Fibroblast of villous mesenchyme (primary cell): ENCODE results near the gene ANKHD1. TPM values are rescaled to one million over a fixed set of nuclear protein-coding genes. Genes with fewer than 3 reads are reported as not detected.
A peak's percentile ranks its signal among the peaks of the same experiment; 100 is the strongest.
"Not testable (repeated sequence)": the region's sequence is repeated elsewhere in the genome, so short reads cannot be mapped to it uniquely, and the experiment has no call there.

Experiments used
- DNase-seq: peaks from one replicate; pipeline ENCODE4 v3.0.0-alpha.2; 2010; ENCODE audit warnings: low read depth
- H3K4me3 ChIP-seq: 2 replicates; pipeline ENCODE4 v1.5.1; 2011; ENCODE audit warnings: low read depth, mild to moderate bottlenecking, low read length
- total RNA-seq: library from RNA; depleted of rRNA; stranded (reverse); fragments of >200 nt; gene quantifications from 2 replicates; pipeline ENCODE4 v1.2.3, GENCODE V29; 2012
- TF ChIP-seq, protein P1 (sequence below): IDR thresholded peaks from 2 replicates; pipeline ENCODE4 v1.5.1; 2012; ENCODE audit warnings: low read depth, mild to moderate bottlenecking, low read length; ENCODE audit not compliant: insufficient read depth

The ANKHD1 gene
- total RNA-seq, 1 donor = 64.8 TPM

DNA sequence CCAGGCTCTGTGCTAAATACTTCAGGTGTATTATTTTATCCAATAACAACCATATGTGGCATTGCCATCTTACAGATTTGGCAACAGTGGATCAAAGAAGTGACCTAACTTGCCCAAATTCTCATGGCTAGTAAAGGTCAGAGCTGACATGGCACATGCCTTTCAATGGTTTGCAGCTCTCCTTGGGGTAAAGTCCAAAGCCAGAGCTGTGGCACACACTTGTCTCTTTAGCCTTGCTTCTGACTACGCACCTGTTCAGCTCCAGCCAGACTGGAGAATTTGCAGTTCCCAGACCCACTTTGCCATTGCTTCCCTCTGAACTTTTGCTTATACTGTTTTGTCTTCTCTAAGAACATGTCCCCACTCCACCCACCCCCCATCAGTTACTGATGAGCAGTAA, 168.9 kb downstream of the ANKHD1 start:
- TF ChIP-seq, protein P1, sequence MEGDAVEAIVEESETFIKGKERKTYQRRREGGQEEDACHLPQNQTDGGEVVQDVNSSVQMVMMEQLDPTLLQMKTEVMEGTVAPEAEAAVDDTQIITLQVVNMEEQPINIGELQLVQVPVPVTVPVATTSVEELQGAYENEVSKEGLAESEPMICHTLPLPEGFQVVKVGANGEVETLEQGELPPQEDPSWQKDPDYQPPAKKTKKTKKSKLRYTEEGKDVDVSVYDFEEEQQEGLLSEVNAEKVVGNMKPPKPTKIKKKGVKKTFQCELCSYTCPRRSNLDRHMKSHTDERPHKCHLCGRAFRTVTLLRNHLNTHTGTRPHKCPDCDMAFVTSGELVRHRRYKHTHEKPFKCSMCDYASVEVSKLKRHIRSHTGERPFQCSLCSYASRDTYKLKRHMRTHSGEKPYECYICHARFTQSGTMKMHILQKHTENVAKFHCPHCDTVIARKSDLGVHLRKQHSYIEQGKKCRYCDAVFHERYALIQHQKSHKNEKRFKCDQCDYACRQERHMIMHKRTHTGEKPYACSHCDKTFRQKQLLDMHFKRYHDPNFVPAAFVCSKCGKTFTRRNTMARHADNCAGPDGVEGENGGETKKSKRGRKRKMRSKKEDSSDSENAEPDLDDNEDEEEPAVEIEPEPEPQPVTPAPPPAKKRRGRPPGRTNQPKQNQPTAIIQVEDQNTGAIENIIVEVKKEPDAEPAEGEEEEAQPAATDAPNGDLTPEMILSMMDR = no peak
- no peak for DNase-seq
- H3K4me3 ChIP-seq = no peak overlapping the region

DNA sequence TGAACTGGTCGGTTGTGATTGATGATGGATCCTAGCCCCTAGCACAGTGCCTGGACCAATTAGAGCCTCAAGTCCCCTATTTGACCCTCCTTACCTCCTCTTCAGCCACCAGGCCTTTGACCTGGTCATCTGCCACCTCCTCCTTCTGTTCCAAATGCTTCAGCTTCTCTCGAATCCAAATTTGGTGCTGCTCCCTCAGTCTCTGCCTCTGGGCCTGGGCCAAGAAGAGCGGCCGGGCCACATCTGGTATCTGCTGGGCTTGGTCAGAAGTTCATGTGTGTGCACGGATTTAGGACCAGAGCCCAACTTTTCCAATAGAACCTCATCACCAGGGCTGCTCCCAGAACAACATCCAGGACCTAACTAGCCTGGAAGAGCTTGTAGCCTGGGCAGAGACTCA, 169.5 kb downstream of the ANKHD1 start:
- no peak overlapping the region for H3K4me3 ChIP-seq
- no peak for DNase-seq
- TF ChIP-seq, protein P1 = no peak

DNA sequence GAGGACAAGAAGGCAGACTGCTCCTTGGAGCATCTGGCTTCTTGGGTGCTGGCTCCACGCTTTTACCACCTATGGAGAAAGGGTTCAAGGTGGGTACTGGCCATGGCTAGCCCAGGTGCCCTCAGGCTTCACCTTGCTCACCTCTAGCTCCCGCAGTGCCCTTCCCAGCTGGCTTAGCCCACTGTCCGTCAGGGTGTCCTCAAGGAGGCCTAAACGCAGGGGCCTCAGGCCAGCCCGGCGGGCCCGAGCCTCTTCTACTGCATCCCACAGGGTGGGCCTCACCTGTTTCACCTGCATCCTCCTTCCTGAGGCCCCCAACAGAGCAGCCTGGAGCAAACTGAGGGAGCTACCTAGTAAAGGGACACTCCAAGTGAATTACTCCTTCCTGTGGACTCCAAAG, 172.1 kb downstream of the ANKHD1 start:
- H3K4me3 ChIP-seq = no peak overlapping the region
- no peak for DNase-seq
- TF ChIP-seq, protein P1 = no peak

DNA sequence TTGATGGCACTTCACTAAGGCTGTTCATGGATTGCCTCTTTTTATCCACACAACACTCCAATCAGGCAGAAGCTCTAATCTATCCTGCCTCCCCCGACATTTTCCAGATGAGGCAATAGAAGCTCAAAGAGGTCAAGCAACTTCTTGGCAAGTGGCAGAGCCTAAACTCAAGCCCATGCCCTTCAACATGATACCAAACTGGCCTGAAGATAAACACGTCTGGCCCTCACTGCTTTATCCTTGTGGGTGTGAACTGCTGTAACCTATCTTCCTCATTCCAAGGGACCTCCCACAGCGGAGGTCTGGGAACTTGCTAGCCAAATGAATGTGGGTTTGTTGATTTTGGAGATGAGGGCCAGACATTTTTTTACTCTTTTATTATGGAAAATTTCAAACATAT, 172.5 kb downstream of the ANKHD1 start:
- TF ChIP-seq, protein P1 = no peak
- DNase-seq = peak; percentile 73
- H3K4me3 ChIP-seq = no peak overlapping the region

DNA sequence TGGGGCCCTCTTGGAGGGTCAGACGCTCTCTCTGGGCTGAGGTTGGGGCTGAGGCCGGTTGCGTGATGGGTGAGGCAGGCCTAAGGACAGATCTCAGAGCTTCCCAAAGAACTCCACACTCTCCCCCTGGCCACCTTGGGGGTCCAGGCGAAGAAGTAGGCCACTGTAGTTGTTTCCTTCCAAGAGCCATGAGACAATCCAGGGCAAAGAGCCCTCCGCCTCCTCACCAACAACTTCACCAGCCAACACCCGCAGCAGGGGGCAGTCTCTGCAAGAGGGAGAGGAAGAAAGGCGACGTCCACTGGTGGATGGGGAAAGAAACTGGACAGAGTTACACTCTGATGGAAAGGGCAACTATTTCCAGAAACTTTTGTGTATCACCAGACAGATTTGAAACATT, 173.7 kb downstream of the ANKHD1 start:
- TF ChIP-seq, protein P1 = peak; percentile 60
- peak; percentile 60 for DNase-seq

DNA sequence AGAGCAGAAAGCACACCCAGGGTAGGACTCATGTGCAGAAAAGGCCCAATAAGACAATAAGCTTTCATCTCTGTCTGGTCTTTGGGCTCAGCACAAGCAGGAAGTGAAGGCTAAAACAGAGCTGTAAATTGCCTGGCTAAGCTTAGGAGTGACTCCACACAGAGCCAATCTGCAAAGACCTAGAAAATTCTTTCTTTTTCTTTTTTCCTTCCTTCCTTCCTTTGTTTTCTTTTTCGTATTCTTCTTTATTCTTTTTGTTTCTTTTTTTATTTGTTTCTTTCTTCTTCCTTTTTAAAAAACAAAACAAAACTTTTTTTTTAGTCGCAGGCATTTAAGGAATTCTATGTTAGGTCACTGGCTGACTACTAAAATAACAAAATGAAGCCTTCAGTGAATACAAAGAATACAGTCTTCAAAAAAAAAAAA, 175.2 kb downstream of the ANKHD1 start:
- H3K4me3 ChIP-seq = no peak overlapping the region
- TF ChIP-seq, protein P1 = no peak
- peak; percentile 17 for DNase-seq

More for the DNA sequence above, 173.7 kb downstream of the ANKHD1 start:
- H3K4me3 ChIP-seq = no peak overlapping the region

DNA sequence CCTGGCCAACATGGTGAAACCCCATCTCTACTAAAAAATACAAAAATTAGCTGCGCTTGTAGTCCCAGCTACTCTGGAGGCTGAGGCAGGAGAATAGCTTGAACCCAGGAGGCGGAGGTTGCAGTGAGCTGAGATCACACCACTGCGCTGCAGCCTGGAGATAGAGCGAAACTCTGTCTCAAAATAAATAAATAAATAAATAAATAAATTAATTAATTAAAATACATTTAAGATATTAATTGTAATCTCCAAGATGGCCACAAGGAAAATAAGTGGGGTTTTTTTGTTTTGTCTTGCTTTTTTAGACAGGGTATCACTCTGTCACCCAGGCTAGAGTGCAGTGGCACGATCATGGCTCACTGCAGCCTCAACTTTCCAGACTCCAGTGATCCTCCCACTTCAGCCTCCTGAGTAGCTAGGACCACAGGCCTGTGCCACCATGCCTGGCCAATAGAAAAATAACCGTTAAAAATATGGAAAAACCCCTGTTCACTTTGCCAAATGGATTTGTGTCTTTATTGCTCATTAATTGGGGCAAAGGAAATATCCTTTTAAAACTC, 177.6 kb downstream of the ANKHD1 start:
- not testable (repeated sequence) for DNase-seq, H3K4me3 ChIP-seq

DNA sequence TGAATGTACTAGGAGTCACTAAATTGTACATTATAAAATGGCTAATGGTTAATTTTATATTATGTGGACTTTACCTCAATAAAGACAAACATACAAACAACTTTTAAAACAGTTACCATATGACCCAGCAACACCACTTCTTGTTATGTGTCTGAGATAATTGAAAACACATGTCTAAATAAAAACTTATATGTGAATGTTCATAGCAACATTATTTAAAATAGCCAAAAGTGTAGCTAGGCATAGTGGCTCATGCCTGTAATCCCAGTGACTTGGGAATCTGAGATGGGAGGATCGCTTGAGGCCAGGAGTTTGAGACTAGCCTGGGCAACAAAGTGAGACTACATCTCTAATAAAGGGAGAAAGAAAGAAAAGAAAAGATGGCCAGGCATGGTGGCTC, 185.9 kb downstream of the ANKHD1 start:
- peak; percentile 21 for DNase-seq
- TF ChIP-seq, protein P1 = no peak
- H3K4me3 ChIP-seq = no peak overlapping the region
